NCI-H2227 (cell line): Measurements from ENCODE around the gene LRRFIP1.

Experiments used
- DNase-seq: peaks from one replicate; lab custom pipeline; 2025; ENCODE audit not compliant: unreplicated experiment; lab: John Stamatoyannopoulos, UW

The LRRFIP1 gene

GRCh38 chr2:237638176-237638575 is 10.8 kb downstream of the LRRFIP1 start:
- no peak for DNase-seq

DNA sequence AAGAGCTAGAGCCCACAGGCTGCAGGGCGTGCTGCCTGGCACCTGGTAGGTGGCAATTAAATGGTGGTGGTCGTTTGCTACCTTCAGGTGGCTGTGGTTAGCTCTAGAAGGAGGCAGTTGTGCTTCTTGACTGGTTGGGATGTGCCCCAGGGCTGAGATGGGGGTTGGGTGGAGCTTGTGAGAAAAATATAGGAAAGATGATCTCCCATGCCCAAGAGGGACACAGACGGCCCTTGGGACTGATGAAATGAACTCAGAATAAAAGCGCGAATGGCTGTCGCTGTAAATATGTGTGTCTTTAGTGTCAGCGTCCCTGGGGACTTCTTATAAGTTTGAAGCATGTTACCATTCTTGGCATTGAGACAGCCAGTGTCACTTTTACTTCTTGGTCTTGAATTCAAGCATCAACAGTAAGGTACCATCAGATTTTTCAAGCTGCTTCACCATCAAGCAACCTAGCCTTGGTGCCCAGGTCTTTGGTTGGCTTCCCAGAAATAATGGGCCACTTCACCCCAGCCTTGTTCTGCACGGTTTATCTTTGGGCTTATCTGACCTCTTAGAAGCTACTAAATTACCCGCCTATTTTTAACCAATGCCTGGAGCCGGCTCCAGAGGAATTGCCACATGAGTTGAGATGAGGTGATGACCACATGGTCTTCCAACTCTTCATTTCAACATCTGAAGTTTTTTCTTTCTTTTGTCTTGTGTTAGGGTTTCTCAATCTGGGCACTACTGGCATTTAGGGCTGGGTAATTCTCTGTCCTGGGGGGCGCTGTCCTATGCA is 11.9 kb downstream of the LRRFIP1 start:
- DNase-seq, result no peak

DNA sequence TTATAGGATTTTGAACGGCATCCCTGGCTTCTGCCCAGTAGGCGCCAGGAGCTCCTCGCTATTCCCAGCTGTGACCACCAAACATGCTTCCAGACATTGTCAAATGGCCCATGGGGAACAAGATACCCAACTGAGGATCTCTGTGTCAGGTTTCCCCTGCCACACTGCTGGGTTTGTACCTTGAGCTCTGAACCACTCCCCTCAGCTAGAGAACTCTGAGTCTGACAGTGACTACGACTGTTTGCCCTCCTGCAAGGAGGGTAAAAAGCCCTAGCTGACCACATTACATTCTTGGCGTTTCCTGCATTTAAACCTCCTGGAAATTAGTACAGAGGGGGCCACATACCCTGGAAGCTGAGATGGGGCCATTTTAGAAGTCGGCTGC is 12.4 kb downstream of the LRRFIP1 start:
- DNase-seq, result no peak

DNA sequence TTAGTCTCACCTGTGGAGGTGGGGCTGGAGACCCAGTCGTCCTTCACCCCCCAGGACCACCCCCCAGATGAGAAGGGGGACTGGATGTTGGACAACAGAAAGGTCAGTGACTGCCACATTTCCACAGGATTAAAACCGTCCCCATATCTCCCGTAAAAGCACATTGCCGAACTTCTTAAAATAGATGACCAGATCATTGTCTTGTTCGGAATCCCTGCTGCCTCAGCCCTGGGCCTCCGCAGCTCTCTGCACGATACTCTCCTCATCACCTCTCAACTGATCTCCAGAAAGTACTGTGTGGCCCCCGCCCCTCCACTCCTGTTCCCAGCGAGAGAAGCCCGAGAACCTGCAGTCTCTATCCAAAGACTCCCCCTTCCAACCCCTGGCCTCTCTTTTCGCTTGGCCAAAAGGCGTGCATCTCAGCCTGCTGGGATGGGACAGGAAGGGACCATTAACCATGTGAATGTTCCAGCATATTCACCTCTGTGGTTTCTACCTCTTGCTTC is 13.2 kb downstream of the LRRFIP1 start:
- DNase-seq, result no peak

DNA sequence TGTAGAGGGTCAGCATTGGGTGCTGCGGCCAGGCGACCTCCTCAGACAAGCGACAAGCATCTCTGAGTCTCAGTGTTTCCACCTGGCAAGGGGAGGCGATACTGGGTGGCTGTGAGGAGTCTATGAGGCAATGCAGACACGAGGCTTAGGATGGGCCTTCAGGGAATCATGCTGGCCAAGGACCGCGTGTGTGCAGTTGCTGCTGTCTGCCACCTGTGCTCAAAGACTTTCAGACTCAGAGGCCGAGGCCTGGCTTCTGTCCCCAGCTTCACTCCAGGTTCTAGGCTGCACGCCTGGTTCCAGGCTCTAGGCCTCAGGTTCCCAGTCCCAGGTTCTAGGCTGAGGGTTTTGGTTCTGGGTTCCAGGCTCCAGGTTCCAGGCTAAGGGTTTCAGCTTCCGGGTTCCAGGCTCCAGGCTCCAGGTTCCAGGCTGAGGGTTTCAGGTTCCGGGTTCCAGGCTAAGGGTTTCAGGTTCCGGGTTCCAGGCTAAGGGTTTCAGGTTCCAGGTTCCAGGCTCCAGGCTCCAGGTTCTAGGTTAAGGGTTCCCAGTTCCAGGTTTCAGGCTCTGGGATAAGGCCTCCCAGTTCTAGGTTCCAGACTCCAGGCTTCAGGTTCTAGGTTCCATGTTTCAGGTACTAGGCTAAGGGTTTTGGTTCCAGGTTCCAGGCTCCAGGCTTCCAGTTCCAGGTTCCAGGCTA is 14.8 kb downstream of the LRRFIP1 start:
- DNase-seq, result no peak

GRCh38 chr2:237643066-237643465 is 15.7 kb downstream of the LRRFIP1 start:
- DNase-seq, result no peak

DNA sequence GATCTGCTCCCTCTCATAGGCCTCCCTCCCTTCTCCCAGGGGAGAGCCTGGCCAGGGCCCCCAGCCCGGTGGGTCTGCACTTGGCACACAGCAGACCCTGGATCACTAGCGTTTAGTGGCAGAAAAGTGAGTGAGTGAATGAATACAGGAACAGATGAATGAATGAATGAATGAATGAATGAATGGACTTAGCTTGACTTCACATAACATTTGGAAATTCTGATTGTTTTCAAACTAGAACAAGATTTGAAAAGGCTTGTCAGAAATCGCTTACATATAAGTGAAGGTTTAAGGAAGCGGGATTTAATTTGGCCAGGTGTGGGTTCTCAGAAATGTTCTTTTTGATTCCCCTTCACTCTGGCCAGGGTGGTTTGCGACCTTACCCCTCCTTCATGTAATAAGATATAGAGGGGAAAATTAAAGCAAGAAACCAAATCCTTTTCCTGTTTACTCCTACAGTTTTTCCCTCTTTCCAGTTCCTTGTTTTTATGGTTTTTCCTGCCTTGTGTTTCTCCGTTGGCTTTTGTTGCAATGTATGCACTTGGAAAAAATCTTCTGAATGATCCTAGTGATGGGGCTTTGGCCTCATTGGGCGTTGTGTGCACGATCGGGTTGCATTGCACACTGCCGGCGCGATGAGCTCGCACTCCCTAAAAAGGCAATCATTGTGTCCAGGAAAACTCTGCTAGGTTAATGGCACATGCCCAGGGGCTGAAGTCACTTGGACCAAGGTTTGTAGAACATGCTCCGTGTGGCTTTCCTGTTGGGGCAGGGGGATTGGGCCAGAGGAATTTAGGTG is 16.4 kb downstream of the LRRFIP1 start:
- DNase-seq, result no peak

GRCh38 chr2:237644381-237644703 is 17.0 kb downstream of the LRRFIP1 start:
- no peak for DNase-seq

GRCh38 chr2:237645261-237645660 is 17.9 kb downstream of the LRRFIP1 start:
- no peak for DNase-seq

- no peak for DNase-seq
Measured at GRCh38 chr2:237647176-237648015, 20.0 kb downstream of the LRRFIP1 start.

DNA sequence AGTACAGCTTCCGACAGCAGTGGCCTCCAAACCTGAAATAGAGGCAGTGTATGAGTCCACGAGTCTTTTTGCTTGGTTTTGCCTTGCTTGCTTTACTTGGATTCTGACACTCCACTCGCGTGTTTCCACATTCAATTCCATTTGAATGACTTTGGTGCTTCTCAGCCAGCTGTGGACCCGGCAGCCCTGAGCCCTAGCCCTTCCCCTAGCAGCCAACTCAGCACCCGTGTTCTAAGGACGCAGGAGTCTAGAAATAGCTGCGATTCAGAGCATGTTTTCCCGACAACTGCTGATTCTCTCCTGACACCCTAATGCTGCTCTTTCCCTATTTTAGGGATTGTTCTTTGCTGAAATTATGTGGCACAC is 20.6 kb downstream of the LRRFIP1 start:
- no peak for DNase-seq

DNA sequence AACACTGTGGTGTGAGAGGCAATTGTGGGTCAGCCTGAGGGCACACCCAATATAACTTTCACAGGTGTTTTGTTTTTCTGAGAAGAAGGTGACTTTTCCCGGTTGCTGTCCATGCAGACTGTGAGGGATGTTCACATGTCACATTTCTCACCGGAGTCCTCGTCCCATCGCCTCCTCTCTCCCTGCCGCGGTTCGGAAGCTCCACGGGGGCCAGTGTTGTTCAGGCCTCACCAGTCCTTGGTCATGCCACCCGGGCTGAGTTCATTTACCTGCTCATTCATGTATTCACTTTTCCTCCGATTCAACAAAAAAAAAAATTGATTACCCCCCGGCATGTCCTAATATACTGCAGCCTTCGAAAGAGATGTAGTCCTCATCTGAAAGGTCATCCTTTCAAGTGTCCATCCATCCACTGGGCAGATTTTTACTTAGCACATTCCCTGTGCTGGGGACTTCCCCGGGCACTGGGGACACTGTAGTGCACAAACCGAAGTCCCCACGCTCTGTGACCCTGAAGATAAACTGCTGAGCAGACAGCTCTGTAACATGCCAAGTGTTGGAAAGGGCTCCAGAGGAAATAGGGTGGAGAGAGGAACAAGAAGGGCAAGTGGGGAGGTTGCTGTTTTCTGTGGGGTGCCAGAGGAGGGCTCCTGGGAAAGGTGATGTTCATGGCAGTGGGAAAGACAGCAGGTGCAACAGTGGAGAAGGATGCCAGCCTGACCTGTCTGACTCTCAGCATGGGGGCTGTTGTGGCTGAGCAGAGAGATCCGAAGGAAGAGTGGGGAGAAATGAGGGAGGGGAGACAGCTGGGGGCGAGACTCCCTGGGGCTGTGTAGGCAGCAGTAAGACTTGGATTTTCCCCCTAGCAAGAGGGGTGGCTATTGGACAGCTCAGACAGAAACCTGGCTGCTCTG is 22.4 kb downstream of the LRRFIP1 start:
- no peak for DNase-seq

- DNase-seq, result no peak
Measured at GRCh38 chr2:237650455-237650850, 23.1 kb downstream of the LRRFIP1 start.

GRCh38 chr2:237651761-237652160 is 24.4 kb downstream of the LRRFIP1 start:
- DNase-seq, result no peak

DNA sequence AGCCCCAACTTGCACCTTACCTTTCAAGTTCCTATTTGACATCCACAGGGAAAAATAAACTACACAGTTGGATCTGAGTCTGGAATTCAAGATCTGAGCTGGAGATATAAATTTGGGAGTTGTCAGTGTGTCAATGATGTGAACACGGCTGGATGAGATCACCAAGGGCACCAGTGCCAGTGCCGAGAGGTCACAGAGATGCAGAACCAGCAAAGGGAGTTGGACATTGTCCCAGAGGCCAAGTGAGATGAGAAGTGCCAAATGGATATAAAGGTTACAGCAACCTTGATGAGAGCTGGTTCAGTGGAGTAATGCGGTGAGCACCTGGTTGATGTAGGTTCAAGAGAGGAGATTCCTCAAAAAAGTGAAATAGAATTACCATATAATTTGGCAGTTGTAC is 24.8 kb downstream of the LRRFIP1 start:
- no peak for DNase-seq

GRCh38 chr2:237652854-237653253 is 25.5 kb downstream of the LRRFIP1 start:
- no peak for DNase-seq

DNA sequence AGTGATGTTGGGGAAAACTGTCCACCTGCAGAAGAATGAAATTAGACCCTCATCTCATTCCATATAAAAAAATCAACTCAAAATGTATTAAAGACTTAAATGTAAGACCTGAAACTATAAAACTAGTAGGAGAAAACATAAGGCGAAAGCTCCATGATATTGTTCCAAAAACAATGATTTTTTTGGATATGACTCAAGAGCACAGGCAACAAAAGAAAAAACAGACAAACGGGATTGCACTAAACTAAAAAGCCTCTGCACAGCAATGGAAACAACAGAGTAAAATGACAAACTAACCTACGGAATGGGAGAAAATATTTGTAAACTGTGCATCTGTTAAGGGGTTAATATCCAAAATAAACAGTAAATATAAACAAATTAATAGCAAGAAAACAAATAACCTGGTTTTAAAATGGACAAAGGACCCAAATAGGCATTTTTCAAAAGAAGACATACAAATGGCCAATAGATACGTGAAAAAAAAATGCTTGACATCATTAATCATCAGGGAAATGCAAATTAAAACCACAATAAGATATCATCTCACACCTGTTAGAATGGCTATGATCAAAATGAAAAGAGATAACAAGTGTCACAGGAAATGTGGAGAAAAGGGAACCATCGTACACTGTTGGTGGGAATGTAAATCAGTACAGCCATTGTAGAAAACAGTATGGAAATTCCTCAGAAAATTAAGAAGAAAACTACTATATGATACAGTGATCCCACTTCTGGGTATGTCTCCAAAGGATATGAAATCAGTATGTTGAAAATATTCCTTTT is 26.6 kb downstream of the LRRFIP1 start:
- no peak for DNase-seq

- DNase-seq, result no peak
Measured at GRCh38 chr2:237657063-237657462, 29.7 kb downstream of the LRRFIP1 start.

- no peak for DNase-seq
Measured at GRCh38 chr2:237660381-237660900, 33.1 kb downstream of the LRRFIP1 start.
